ENCODE results near the gene CEP290.

CEP290 gene

GRCh38 chr12:88084210-88084609, 57.7 kb downstream of the CEP290 start:
- Histone ChIP-seq H3K4me3 (replicated peaks; ENCODE audit: low read depth, low read length) (no peak overlapping the region), H3K36me3 (ENCODE audit: control insufficient read depth, insufficient read depth, low read length) (no peaks in the 10 kb centered on the region; the same call in 1 of the 2 replicates), H3K27me3 (replicated peaks; ENCODE audit: control insufficient read depth, insufficient read depth, low read length) (no peaks in the 10 kb centered on the region)
- no peak for DNase-seq (ENCODE audit: extremely low read depth, insufficient read length)
- TF ChIP-seq CTCF (IDR thresholded peaks at IDR 0.05; ENCODE audit: insufficient read depth, low read length, poor library complexity, severe bottlenecking), result no peak

- TF ChIP-seq CTCF (IDR thresholded peaks at IDR 0.05; ENCODE audit: insufficient read depth, low read length, poor library complexity, severe bottlenecking), result no peak
- no peak for DNase-seq (ENCODE audit: extremely low read depth, insufficient read length)
- no peaks in the 10 kb centered on the region; the same call in 1 of the 2 replicates for H3K36me3 ChIP-seq (ENCODE audit: control insufficient read depth, insufficient read depth, low read length)
- no peak overlapping the region for H3K4me3 ChIP-seq (replicated peaks; ENCODE audit: low read depth, low read length)
- H3K27me3 ChIP-seq (replicated peaks; ENCODE audit: control insufficient read depth, insufficient read depth, low read length), result no peaks in the 10 kb centered on the region
Observed at GRCh38 chr12:88083634-88084033, 58.3 kb downstream of the CEP290 start.

- TF ChIP-seq CTCF (IDR thresholded peaks at IDR 0.05; ENCODE audit: insufficient read depth, low read length, poor library complexity, severe bottlenecking), result no peak
- Histone ChIP-seq H3K36me3 (ENCODE audit: control insufficient read depth, insufficient read depth, low read length) (no peaks in the 10 kb centered on the region; the same call in 1 of the 2 replicates), H3K27me3 (replicated peaks; ENCODE audit: control insufficient read depth, insufficient read depth, low read length) (no peaks in the 10 kb centered on the region), H3K4me3 (replicated peaks; ENCODE audit: low read depth, low read length) (no peak overlapping the region)
- DNase-seq (ENCODE audit: extremely low read depth, insufficient read length), result no peak
Observed at GRCh38 chr12:88081247-88081646, 60.6 kb downstream of the CEP290 start.

GRCh38 chr12:88067301-88067700, 74.6 kb downstream of the CEP290 start:
- no peak for TF ChIP-seq CTCF (IDR thresholded peaks at IDR 0.05; ENCODE audit: insufficient read depth, low read length, poor library complexity, severe bottlenecking)
- no peak for DNase-seq (ENCODE audit: extremely low read depth, insufficient read length)
- Histone ChIP-seq H3K4me3 (replicated peaks; ENCODE audit: low read depth, low read length) (no peak overlapping the region), H3K27me3 (replicated peaks; ENCODE audit: control insufficient read depth, insufficient read depth, low read length) (no peaks in the 10 kb centered on the region), H3K36me3 (ENCODE audit: control insufficient read depth, insufficient read depth, low read length) (no peaks in the 10 kb centered on the region)

GRCh38 chr12:88063375-88063774, 78.5 kb downstream of the CEP290 start:
- DNase-seq (ENCODE audit: extremely low read depth, insufficient read length), result peak; percentile 24
- TF ChIP-seq CTCF (IDR thresholded peaks at IDR 0.05; ENCODE audit: insufficient read depth, low read length, poor library complexity, severe bottlenecking), result no peak
- no peaks in the 10 kb centered on the region; the same call in 1 of the 2 replicates for H3K36me3 ChIP-seq (ENCODE audit: control insufficient read depth, insufficient read depth, low read length)
- H3K27me3 ChIP-seq (replicated peaks; ENCODE audit: control insufficient read depth, insufficient read depth, low read length), result no peaks in the 10 kb centered on the region
- no peak overlapping the region for H3K4me3 ChIP-seq (replicated peaks; ENCODE audit: low read depth, low read length)

- no peaks in the 10 kb centered on the region for H3K27me3 ChIP-seq (replicated peaks; ENCODE audit: control insufficient read depth, insufficient read depth, low read length)
Observed at GRCh38 chr12:88062474-88062873, 79.4 kb downstream of the CEP290 start.

More at GRCh38 chr12:88062474-88062873, 79.4 kb downstream of the CEP290 start:
- peak; percentile 16 for DNase-seq (ENCODE audit: extremely low read depth, insufficient read length)
- Histone ChIP-seq H3K4me3 (replicated peaks; ENCODE audit: low read depth, low read length) (no peak overlapping the region), H3K36me3 (ENCODE audit: control insufficient read depth, insufficient read depth, low read length) (peaks cover 2% of the 10 kb centered on the region)
- TF ChIP-seq CTCF (IDR thresholded peaks at IDR 0.05; ENCODE audit: insufficient read depth, low read length, poor library complexity, severe bottlenecking), result no peak
